Fibroblast of the aortic adventitia (primary cell): Measurements from ENCODE around the gene NR4A1. TPM values are rescaled to one million over a fixed set of nuclear protein-coding genes. Genes with fewer than 3 reads are reported as not detected.
A peak's percentile ranks its signal among the peaks of the same experiment; 100 is the strongest.

Experiments used
- DNase-seq: peaks from one replicate; pipeline ENCODE4 v3.0.0-alpha.2; 2010; ENCODE audit warnings: low read depth
- H3K4me3 ChIP-seq: 2 replicates; pipeline ENCODE4 v1.5.1; 2011; ENCODE audit warnings: low read depth, mild to moderate bottlenecking, control low read depth, low read length, moderate library complexity
- total RNA-seq: library from RNA; depleted of rRNA; stranded (reverse); fragments of >200 nt; gene quantifications from 2 replicates; pipeline ENCODE4 v1.2.3, GENCODE V29; 2012; ENCODE audit warnings: low replicate concordance
- TF ChIP-seq, protein P1 (sequence below): IDR thresholded peaks from 2 replicates; pipeline ENCODE4 v1.5.1; 2011; ENCODE audit warnings: mild to moderate bottlenecking, low read length, control low read depth, inconsistent platforms; ENCODE audit not compliant: insufficient read depth

The NR4A1 gene
- total RNA-seq, 1 donor: 3.9 TPM

GRCh38 chr12:52073531-52074381 lies 22.5 kb downstream of the NR4A1 start:
- peak; percentile 31 for DNase-seq
- H3K4me3 ChIP-seq: no peak overlapping the region
- TF ChIP-seq, protein P1, sequence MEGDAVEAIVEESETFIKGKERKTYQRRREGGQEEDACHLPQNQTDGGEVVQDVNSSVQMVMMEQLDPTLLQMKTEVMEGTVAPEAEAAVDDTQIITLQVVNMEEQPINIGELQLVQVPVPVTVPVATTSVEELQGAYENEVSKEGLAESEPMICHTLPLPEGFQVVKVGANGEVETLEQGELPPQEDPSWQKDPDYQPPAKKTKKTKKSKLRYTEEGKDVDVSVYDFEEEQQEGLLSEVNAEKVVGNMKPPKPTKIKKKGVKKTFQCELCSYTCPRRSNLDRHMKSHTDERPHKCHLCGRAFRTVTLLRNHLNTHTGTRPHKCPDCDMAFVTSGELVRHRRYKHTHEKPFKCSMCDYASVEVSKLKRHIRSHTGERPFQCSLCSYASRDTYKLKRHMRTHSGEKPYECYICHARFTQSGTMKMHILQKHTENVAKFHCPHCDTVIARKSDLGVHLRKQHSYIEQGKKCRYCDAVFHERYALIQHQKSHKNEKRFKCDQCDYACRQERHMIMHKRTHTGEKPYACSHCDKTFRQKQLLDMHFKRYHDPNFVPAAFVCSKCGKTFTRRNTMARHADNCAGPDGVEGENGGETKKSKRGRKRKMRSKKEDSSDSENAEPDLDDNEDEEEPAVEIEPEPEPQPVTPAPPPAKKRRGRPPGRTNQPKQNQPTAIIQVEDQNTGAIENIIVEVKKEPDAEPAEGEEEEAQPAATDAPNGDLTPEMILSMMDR: no peak

GRCh38 chr12:52074971-52075724 lies 23.9 kb downstream of the NR4A1 start:
- no peak overlapping the region for H3K4me3 ChIP-seq
- DNase-seq: no peak
- TF ChIP-seq, protein P1: no peak

DNA sequence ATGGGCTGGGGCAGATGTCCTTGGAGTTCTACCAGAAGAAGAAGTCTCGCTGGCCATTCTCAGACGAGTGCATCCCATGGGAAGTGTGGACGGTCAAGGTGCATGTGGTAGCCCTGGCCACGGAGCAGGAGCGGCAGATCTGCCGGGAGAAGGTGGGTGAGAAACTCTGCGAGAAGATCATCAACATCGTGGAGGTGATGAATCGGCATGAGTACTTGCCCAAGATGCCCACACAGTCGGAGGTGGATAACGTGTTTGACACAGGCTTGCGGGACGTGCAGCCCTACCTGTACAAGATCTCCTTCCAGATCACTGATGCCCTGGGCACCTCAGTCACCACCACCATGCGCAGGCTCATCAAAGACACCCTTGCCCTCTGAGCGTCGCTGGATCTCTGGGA lies 25.6 kb downstream of the NR4A1 start:
- DNase-seq: no peak
- H3K4me3 ChIP-seq: no peak overlapping the region

GRCh38 chr12:52078276-52078675 lies 27.0 kb downstream of the NR4A1 start:
- TF ChIP-seq, protein P1: no peak

More for the DNA sequence above, 25.6 kb downstream of the NR4A1 start:
- TF ChIP-seq, protein P1: no peak

DNA sequence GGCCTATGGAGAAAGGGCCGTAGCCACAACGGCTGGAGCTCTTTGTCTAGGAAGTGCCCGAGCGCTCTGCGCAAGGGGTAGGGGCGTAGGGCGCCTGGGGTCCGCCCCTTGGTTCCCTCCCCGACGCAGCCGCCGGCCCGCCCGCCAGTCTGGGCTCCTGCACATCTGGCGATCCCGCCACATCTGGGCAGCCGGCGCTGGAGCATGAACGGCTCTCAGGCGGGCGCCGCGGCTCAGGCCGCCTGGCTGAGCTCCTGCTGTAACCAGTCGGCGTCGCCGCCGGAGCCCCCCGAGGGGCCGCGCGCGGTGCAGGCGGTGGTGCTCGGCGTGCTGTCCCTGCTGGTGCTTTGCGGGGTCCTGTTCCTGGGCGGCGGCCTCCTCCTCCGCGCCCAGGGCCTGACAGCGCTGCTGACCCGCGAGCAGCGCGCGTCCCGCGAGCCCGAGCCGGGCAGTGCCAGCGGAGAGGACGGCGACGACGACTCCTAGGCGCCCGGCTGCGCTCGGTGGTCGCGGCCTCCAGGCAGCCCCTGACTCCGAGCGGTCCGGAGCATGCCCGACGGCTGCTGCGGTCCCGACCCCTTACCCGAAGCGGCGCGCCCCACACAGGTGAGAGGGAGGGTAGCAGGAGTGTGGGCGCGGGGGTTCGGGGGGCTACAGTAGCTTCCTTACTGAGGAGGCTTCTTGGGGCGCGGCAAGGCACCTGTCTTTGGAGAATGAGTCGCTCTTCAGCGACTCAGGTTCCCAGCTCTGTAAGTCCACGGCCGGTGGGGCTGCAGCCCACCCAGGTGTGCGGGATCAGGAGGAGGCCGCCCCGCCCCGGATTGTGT lies 28.5 kb downstream of the NR4A1 start, which contains the start of gene SMIM41:
Gene SMIM41 (plus strand): TSS at position 129 of the 827 bp plus-strand sequence. CDS start 76 bp downstream, at position 205.
- DNase-seq: no peak
- TF ChIP-seq, protein P1: no peak
- H3K4me3 ChIP-seq: no peak within 1 kb of the TSS

More at GRCh38 chr12:52078276-52078675, 27.0 kb downstream of the NR4A1 start:
- no peak overlapping the region for H3K4me3 ChIP-seq
- DNase-seq: no peak
